ENCODE results near the gene CELF2.

Gene CELF2

DNA sequence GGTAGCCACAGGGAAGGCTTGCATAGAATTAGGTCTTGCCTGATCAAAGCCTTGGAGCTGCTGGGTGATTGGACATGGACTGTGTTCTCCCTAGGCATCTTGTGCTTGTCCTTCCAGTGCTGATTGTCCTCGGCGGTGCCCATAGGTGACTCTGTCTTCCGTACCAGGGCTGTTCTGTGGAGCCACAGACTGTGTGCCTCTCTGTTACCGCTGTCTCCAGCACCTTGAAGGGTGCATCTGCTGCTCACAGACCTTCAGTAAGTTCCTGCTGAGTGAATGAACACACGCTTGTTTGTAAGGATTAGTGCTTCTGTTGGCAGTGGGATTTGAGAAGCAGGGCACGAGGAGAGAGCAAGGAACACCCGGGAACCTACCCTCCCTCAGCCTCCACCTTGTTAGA, 116.7 kb downstream of the CELF2 start:
- DNase-seq (ENCODE audit: low spot score) = no peak

DNA sequence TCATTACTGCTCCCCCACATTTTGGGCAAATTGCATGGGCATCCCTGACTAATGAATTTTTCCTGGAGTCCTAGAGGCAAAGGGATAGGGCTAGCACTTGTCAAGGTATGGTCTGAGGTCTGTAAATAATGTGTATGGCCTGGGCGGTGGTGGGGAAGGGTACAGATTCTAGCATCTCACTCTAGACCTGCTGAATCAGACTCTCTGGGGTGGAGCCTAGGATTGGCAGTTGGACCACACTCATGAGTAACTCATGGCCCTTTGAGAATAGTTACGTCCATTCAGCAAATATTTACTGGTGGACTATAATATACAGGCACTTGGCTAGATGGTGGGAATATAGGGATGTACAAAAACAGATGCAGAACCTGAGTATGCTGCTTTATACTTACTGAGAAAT, 118.0 kb downstream of the CELF2 start:
- DNase-seq (ENCODE audit: low spot score) = no peak

DNA sequence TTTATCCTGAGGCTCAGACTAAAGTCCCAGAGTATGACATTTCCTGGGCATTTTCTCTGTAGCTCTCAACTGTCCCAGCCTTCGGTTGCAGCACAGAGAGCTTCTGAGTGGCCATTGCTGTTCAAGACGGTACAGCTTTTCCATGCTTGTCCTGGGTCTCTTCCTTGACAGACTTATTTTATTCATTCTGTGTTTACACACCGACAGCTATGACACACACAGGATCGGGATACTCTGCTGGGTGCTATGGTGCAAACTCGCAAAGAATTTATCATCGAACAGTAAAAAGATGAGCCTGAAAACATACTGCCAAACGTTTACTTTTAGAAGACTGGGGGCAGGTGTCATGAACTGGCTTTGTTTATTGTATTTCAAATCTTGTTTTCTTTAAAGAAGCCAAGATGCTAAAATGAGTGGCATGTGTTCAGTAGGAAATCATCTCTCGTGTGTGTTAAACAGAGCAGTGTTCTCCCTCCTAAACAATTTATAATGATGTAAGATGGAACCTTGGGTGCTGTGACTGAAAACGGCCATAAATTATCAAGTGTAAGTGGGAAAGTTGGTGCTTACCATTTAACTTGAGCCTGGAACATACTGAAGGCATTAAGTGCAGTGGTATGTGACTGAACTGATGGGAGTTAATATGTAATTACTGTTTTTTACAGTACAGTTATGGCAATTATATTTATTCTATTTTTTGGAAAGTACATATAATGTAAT, 120.8 kb downstream of the CELF2 start:
- no peak for DNase-seq (ENCODE audit: low spot score)

DNA sequence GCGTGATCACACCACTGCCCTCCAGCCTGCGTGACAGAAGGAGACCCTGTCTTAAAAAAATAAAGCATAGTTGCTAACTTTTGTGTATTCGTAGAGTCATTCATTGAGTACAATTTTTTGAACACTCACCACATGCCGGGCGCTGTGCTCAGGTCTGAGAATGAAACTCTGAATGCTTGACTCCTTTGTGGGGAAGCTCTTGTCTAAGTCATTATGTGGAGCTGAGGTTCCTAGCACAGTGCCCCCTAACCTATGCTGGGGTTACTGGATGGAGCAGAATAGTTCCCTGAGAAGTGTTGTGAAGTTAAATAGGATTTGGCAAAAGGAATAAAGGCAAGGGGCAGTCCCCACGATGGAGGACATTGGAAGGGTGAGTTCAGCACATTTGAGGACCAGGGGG, 123.3 kb downstream of the CELF2 start:
- no peak for DNase-seq (ENCODE audit: low spot score)

DNA sequence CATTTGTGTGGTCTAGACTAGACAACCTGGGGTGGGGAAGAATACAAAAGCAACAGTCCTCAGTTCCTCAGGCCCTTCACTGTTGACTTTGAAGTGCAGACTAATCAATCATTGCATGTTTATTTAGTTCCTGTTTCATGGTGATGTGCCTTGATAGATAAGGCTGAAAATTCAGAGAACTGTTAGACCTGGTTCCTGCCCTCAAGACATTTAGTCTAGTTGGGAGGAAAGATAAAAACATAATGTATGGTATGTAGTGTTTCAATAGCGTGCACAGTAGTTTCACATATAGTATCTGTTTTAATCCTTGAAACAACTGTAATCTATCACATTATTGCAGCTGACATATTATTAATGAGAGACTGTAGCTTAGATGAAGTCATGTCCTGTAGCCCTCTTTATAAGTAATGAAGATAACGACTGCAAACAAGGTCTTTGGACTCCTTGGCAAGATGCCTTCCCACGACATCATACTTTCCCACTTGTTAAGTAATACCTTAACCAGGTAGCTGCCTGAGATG, 124.0 kb downstream of the CELF2 start:
- DNase-seq (ENCODE audit: low spot score) = no peak

DNA sequence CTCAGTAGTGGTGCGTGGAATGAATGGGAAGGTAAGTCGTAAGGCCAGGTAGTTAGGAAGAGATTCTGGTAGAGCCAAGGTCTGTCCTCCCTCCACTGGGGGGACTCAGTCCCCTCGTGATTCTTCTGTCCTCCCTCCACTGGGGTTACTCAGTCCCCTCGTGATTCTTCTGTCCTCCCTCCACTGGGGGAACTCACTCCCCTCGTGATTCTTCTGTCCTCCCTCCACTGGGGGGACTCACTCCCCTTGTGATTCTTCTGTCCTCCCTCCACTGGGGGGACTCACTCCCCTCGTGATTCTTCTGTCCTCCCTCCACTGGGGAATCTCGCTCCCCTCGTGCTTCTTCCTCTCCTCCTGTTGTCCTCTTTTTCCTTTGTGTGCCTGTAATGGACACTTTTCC, 125.1 kb downstream of the CELF2 start:
- no peak for DNase-seq (ENCODE audit: low spot score)

DNA sequence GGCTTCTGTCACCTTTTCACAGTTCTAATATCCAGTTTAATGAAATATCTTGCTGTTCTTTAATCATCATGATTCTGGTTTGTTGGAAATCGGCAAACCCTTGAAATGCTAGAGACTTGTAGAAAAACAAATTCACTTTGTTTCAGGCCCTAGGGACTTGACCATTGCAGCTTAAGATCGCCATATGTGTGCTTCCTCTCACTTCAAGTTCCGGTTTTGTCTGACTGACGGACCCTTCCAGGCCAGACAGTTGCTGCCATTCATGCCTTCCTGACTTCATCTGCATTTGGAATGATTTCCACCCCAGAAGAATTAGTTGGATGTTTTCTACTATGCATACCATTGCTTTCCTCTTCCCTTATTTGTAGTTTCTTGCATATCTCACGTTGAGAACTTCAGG, 125.6 kb downstream of the CELF2 start:
- no peak for DNase-seq (ENCODE audit: low spot score)

DNA sequence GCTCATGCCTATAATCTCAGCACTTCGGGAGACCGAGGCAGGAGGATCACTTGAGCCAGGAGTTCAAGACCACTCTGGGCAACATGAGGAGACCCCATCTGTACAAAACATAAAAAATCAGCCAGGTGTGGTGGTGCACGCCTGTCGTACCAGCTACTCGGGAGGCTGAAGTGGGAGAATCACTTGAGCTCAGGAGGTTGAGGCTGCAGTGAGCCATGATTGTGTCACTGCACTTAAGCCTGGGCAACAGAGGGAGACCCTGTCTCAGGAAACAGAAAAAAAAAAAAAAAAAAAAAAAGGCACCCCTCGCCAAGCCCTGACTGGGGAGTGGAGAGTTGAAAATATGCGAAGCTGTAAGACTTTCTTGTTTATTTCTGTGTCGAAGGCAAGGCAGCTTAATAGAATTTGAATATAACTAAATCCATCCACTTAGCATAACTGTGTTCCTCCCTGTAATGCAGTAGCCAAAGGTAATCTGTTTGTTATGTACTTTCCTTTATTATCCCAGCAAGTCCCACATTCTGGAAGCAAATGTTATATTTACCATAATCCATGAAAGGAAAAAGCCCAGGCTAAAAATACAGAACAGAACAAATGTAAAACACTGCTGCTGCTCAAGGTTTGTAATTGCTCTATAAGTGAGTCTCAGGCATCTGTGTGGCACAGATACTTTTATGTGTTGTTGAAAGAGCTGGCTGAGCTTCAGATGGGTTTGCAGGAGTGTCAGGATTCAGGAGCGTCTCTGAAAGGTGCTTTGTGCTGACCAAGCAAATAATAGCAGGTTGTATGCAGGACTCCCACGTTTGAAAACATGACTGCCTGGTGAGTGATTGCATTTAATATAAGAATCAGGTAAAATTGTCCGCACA, 127.2 kb downstream of the CELF2 start:
- no peak for DNase-seq (ENCODE audit: low spot score)

DNA sequence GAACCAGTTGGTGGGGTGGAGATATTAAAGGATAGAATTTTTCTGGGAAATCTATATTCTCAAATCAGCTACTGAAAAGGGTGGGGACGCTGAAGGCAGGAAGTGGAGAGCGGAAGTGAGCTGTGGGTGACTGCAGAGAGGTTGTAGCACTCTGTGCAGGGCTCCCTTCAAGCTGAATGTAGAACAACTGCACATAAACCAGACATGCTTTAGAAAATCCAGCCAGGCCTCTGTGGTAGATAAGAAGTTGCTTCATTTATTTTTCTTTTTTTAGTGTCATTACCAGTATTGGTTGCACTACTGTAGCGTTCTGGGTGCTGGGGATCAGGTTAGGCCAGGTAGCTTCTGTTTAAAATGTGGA, 127.8 kb downstream of the CELF2 start:
- DNase-seq (ENCODE audit: low spot score) = no peak

DNA sequence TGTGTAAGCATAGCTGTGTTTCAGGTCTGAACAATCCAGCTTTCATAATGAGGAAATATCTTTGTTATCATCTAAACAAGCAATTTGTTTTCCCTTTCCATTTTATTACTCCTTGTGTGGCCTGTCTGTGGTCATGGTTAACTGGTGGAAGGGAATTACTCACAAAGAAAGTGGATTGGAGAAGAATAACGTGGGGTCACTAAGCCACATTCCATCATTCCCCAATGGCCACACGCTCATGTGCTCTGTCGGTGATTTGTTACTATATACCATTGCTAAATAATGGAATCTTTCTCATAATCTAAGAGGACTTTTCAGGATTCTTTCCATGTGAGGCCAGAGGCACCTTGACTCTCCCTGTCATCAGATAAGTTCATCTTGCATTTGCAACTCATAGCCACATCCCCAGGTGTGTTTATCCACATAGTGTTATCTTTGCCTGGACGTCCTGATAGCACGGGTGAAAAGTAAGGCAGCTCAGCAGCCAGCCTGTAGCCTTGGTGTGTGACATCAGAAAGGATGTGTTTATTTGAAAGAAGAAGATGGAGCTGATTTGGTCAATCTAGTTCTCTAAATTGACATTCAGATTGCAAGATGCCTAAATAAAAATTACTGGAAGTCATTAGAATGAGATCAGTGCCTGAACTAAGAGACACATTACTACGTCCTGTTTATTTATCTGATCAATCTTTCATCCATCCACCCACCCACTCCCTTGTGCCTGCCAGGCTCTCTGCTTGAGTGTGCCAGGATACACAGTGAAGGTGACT, 128.9 kb downstream of the CELF2 start:
- no peak for DNase-seq (ENCODE audit: low spot score)

DNA sequence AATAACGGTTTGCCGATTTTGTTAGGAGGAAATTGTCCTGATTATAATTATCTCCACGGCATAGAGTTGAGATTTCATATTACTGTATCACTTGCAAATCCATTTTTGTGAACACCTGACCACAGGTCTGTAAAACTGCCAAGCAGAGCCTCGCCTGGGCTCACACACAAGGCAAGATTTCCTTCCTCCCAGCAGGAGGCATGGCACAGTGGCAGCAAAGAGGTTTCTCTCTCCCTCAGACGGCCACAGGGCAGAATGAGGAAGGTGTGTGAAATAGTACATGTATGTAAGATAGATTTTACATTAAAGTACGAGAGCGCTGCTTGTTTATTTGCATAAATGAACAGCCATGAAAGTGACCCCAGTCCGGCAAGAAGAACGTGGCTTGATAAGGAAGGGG, 130.1 kb downstream of the CELF2 start:
- DNase-seq (ENCODE audit: low spot score) = no peak

DNA sequence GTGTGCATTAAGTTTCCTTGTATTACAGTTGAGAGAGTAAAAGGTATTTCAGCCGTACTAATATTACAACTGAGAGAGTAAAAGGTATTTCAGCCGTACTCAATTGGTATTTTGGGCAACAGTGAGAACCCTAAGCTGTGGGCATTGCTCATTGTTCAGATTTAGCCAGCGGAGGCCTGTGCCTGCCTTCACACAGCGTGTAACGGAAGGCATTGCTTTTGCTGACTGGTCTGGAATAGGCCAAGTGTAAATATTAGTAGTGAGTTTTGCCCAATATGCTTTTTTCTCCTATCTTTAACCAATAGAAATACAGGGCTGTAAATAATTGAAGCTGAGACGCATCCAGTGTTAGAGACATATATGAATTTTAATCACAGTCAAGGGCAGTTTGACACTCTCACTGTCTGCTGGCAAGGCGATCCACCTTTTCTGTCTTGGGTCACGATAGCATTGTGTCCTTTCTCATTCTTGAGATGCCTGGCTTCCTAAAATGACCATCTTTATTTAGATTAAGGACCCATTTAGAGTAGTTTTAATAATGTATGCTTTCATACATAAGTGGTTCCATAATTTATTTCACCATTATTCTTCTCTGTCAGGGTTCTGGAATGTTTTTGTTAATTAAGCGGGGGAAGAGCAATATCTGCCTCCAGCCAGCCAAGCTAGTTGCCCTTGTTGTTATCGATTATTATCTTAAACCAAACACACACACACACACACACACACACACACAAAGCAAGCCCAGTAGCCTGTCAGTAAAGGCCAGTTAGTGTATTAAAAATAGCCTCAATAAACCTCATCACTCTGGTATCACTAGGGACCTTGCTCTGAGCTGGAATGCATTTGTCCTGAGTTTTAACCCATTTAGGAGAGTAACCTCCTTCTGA, 130.7 kb downstream of the CELF2 start:
- DNase-seq (ENCODE audit: low spot score) = no peak

DNA sequence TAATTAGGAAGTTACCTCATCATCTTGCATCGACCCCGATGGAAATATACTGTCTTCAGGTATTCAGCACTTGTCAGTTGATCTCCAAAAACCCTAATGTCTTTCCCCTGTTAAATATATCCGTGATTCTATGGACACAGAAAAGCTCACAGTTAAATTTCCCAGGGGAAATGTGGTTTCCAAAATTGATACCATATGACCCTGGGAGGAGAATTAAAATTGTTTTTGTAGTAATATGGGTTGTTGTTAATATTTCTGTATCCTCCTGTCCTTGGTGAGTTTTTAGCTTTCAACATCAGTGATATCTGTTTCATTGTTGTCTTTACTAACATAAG, 132.1 kb downstream of the CELF2 start:
- no peak for DNase-seq (ENCODE audit: low spot score)

DNA sequence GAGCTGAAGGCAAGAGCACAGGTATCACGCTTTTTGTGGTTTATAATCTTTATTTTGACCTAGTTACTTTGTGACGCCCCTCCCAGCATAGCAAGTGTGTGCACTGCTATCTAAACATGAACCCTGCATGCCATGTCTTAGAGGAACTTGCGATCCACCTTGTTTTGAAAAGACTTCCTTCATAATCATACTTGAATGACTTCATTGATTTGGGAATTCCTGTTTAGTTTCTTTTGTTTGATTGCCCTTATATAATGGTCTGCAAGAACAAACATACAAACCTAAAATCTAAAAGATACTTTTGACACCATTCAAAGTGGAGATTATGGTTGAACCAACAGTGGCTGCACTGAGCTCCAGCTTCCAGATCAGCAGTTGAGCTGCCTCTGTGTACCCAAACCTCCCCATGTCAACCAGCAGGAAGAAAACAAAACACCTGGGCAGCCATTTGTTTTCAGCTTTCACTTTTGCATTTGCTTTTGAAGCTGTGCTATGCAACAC, 132.6 kb downstream of the CELF2 start:
- no peak for DNase-seq (ENCODE audit: low spot score)

DNA sequence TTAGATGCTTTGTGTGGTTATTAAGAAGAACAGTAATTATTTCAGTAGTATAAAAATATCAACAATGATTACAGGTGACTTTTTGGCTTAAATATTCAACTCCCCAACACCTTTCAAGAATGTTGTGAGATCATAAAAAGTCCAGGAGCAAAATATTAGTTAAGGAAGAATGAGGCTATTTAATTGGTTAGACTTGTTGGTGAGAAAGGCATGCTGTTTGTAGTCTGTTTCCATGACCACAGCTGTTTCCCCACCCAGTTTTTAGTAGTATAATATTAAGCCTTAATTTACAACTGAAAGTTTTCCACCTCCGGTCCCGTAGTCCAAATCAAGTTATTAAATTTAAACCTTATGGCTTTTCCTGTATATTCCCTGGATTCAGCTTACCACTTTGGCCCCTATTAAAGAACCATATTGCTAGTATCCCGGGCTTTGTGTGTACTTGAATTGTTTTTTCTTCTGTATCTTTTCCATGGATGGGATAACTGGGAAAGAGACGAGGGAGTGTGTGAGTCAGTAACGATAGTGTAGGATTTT, 133.3 kb downstream of the CELF2 start:
- DNase-seq (ENCODE audit: low spot score) = no peak

DNA sequence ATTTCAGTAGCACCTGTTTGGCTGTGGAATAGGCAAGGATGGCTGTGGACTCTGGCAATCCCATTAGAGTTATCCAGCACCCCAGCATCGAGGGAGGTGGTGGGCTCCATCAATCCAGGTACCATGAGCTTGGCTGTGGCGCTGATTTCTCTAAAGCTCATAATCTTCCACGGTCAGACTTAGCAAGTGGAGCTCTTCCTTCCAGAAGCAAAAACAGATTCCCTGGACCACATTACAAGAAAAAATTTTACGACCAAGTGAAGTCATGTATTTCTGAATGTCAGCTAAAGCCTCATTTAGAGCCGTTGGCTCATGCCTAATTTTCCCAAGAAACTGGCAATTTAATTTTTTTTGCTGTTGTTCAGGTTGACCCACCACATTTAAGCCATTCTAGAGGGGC, 135.1 kb downstream of the CELF2 start:
- DNase-seq (ENCODE audit: low spot score) = no peak

DNA sequence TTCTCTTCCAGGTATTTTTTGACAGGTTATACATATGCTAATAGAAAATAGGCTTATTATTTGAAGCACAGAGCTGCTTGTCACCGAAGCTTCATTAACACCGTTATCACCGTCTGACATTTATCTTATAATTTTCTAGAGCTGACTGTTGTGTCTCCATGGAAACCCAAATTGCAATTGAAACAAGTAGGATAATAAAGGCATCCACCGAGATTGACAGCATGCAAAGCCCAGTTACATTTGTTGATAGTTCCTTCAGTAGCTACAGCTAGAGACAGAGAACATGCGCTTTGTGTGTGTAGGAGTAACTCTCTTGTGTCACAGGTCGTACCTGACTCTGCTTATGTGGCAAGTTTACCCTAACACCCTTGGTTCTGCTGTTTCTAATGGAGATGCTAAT, 135.6 kb downstream of the CELF2 start:
- no peak for DNase-seq (ENCODE audit: low spot score)

DNA sequence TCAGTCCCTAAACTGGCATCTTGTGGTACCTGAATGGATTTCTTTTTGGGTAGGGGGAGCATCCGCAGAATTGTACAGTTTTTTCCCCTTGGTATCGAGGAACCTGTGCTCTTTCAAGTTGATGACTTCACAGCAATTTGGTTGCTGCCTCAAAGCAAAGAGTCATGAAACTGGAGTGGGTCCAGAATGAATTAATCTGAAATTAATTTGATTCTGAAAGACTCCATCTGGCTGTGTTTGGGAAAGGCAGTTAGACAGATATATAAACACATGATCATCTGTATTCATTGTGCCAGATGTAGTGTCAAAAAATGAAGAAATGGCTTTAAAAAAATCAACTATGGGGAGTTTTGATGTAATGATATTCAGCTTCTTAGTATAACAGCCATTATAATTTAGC, 136.1 kb downstream of the CELF2 start:
- no peak for DNase-seq (ENCODE audit: low spot score)

DNA sequence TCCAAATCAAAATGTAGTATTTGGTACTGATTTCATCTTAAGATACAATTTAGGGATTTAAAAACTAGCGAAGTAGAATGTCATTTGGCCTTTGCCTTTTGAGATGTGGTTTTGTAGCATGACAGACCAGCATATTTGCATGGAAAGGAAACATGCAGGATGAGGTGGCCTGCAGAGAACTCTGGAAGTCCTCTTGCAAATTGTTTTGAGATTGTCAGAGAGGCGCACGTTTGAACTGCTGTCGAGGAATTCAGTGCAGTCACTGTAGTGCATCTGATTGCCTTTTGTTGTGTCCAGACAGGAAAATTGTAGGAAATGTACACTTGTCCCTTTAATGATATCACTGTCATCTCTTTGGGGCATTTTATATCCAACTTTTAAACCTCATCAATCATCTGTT, 136.7 kb downstream of the CELF2 start:
- no peak for DNase-seq (ENCODE audit: low spot score)

DNA sequence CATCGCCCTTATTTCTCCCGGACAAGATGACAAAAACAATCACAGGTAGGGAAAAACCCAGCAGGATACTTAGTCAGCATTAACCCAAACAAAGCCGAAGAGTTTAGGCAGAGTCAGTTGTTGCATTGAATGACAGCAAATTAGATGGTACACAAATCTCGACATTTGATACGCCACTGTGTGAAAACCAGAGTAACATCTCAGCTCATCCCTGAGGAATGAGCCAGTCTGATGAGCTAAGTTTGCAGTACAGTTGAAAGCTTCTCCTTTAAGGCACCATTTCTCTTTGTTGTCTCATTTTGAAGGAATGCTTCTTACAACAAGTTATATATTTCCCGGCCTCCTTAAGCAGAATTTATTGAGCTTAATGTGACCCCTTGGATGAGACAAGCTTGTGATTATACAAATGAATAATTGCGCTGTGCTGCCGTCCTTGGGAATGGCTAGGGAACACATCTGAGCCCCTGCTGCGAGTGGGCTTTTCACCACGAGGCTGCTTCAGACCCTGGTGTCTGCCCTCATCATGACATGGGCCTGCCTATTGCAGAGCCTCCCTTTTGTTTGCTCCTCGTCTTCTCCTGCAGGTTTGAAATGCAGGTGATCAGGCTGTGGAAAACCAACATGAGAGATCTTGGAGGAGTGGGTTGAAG, 137.3 kb downstream of the CELF2 start:
- no peak for DNase-seq (ENCODE audit: low spot score)

DNA sequence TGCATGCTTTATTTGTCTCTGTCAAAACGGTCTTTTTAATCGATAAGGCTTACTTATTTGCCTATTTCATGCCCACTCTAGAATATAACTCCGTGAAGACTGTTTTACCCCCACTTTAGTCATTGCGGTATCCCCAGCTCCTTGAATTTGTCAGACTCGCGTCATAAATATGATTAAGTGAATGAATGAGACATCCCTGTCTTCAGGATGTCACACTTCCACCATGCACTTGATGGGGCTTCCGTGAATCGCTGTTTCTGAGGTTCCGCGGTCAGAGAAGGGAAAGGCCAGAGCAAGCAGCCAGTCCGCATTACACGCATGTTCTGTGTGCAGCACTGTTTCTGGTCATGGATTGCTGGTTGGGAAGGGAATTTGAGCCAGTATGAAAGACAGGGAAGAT, 138.8 kb downstream of the CELF2 start:
- DNase-seq (ENCODE audit: low spot score) = no peak

Data from ecto neural progenitor cell (in vitro differentiated cells).